ENCODE data around the gene MAP4K1.

DNA sequence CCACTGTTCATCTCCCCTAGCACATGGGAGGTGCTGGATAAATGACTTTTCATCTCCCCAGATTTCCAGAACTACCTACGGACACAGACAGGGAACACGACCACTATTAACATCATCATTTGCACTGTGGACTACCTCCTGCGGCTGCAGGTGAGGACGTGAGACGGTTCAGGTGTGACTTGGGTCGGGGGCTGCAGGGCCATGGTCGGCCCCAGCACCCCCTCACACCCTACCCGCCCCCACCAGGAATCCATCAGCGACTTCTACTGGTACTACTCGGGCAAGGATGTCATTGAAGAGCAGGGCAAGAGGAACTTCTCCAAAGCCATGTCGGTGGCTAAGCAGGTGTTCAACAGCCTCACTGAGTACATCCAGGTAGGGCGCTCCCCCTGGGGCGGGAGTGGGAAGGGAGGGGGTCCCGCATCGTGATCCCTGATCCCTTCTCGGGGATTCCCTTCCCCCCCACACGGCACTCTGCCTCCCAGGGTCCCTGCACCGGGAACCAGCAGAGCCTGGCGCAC, 74.4 kb downstream of the MAP4K1 start:
- TF ChIP-seq ZBTB7A (IDR thresholded peaks at IDR 0.05; ENCODE audit: low read depth) (no peak), YY1 (IDR thresholded peaks at IDR 0.05; ENCODE audit: low read depth) (no peak), TEAD4 (IDR thresholded peaks at IDR 0.05) (no peak), MAX (IDR thresholded peaks at IDR 0.05) (no peak), EP300 (IDR thresholded peaks at IDR 0.05; ENCODE audit: borderline replicate concordance) (no peak), FOXM1 (IDR thresholded peaks at IDR 0.05; ENCODE audit: borderline replicate concordance, low read depth) (no peak)
